GM18873 (cell line): ENCODE results near the gene DVL1.

Experiments used
- ATAC-seq: cut with Tn5 transposase; IDR thresholded peaks from one replicate; pipeline ENCODE4 v1.9.1; 2021; ENCODE audit warnings: mild to moderate bottlenecking, moderate library complexity, moderate number of reproducible peaks; ENCODE audit not compliant: unreplicated experiment, low FRiP score

DVL1 gene

DNA sequence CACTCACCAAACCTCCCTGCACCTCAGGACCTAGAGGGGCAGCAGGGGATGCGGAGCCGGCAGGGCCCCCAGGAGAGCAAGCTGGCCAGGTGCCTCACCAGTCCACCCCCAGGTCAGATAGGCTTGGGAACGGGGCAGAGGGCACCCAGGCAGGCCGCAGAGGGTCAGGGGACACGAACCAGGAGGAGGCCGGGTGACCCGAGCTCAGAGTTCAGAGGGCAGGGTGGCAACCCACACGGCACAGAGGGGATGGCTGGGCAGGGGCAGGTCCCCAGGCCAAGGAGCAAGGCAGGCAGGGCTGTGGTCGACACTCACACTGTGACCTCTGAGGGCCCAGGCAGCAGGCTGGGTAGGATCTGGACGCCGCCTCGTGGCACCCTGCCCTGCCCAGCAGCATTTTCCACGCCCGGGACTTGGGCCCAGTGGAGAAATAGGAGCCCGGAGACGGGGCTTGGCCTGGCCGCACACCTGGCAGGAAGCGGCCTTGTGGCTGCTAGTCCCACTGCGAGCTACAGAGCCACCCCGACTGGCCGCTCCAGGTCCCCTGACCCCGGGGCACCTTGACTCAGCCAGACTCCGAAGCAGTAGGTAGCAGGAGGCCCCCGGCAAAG lies 5.3 kb downstream of the DVL1 start:
- no peak for ATAC-seq

GRCh38 chr1:1342584-1343115 lies 6.6 kb downstream of the DVL1 start:
- no peak for ATAC-seq

- no peak for ATAC-seq
Measured at GRCh38 chr1:1342061-1342562, 7.1 kb downstream of the DVL1 start.

- no peak for ATAC-seq
Measured at GRCh38 chr1:1341549-1342021, 7.6 kb downstream of the DVL1 start.

GRCh38 chr1:1340791-1341548 lies 8.2 kb downstream of the DVL1 start:
- no peak for ATAC-seq

DNA sequence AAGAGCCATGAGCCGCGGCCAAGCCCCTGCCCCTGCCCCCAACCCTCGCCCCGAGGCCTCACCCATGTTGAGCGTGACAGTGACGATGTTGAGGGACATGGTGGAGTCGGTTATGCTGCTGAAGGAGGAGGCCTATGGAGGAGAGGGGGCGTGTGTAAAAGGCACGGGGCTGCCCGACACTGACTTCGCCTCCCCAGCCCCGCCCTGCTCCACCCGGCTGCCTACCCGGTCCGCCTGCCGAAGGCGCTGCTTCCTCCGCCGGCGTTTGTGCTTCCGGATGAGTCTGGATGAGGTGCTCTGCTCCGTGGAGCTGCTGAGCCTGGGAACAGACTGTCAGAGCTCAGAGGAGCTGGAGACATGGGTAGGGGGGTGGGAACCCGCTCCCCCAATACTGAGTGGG lies 9.0 kb downstream of the DVL1 start:
- ATAC-seq = no peak

GRCh38 chr1:1338278-1338677 lies 10.9 kb downstream of the DVL1 start:
- ATAC-seq = no peak

- no peak for ATAC-seq
Measured at GRCh38 chr1:1337793-1338147, 11.4 kb downstream of the DVL1 start.

DNA sequence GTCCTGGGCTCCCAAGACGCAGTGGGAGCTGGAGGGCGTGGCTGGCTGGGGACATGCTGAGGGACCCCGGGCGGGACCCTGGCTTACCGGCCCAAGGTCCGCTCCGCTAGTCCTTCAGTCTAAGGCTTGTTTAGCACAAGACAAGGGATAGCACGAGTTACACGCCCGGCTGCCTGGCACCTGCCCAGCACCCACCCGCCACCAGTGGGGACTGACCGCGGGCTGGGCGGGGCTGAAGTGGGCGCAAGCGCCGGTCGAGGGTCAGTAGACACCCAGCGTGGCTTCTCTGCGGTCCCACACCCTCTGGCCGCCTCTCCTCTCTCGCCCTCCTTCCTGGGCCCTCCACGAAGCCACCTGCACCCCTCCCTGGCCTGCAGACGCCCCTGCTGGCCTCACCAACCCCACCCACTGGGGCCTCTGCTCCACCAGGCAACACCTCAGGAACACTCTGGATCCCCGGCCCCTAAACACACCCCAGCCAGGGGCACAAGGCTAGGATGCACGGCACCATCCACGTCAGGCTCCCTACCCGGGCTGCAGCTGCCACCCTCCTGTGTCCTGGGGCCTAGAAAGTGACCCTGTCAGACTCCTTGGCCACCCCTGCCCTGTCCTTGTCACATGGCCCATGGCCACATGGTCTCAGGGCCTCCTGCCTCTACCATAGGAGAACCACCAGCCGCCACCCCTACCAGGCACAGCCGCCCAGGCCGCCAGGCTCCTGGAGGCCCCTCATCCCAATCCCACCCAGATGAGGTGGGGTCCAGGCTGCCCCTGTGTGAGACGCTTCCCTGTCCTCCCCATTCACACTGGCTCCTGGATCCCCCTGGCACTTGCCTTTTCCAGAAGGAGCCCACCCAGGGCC lies 12.1 kb downstream of the DVL1 start:
- ATAC-seq = no peak

GRCh38 chr1:1336446-1336845 lies 12.8 kb downstream of the DVL1 start:
- no peak for ATAC-seq

DNA sequence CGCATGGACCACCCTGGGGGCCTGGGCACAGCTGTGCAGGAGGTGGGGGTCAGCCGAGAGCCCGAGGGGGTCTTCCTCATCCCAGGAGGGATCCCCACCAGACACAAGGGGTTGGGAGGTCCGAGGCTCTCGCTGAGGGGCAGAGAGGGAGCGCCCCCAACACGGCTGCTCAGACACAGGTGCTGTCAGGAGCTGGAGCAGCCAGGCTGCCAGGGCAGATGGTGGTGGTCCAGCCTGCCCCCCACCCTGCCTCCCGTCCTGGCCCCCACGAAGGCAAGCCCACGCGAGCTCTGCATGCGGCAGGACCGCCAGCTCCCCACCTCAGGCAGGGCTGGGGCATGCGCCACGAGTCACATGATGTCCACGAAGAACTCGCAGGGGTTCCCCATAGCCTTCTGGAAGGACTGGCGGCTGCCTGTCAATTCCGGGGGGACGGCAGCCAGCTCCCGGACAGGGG lies 13.4 kb downstream of the DVL1 start:
- no peak for ATAC-seq

DNA sequence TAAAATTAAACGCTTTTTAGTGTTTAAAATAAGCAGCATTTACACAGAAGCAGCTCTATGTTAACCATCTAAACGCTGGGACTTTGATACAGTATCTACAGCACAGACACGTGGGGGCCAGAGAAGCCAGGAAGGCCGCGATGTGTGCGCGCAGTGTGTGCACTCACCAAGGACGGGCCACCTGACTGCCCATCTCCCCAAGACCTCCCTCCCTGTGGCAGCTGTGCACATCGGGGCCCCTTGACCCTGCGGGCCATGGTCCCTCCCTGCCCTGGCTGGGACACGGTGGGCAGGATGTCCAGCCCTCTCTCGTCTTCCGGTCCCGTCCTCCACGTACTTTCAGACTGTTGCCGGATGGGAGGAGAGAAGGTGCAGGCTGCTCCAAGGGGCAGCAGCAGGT lies 13.9 kb downstream of the DVL1 start:
- no peak for ATAC-seq

DNA sequence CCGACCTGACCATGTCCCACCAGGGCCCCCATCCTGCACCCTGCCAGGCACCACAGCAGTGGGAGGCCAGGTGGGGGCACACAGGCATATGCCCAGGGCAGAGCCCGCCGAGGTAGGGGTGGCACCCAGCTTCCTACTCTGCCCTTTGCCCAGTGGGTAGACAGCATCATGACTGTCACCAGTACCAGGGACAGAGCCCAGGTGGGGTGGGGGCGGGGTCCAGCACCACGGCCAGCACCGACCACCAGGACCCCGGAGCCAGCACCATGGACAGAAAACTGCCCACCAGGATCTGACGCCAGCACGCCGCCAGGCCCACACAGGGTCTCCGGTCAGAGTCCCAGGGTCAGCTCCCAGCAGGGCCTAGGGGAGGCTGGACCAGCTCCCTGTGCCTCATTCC lies 14.4 kb downstream of the DVL1 start:
- ATAC-seq = no peak

DNA sequence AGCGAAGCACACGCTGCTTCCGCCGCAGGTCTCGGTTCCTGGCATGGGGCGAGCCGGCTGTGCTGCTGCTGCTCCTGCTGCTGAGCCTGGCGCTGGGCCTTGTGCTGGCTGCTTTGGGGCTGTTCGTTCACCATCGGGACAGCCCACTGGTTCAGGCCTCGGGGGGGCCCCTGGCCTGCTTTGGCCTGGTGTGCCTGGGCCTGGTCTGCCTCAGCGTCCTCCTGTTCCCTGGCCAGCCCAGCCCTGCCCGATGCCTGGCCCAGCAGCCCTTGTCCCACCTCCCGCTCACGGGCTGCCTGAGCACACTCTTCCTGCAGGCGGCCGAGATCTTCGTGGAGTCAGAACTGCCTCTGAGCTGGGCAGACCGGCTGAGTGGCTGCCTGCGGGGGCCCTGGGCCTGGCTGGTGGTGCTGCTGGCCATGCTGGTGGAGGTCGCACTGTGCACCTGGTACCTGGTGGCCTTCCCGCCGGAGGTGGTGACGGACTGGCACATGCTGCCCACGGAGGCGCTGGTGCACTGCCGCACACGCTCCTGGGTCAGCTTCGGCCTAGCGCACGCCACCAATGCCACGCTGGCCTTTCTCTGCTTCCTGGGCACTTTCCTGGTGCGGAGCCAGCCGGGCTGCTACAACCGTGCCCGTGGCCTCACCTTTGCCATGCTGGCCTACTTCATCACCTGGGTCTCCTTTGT lies 15.5 kb downstream of the DVL1 start:
- ATAC-seq = no peak

GRCh38 chr1:1332774-1333480 lies 16.3 kb downstream of the DVL1 start:
- ATAC-seq = no peak

DNA sequence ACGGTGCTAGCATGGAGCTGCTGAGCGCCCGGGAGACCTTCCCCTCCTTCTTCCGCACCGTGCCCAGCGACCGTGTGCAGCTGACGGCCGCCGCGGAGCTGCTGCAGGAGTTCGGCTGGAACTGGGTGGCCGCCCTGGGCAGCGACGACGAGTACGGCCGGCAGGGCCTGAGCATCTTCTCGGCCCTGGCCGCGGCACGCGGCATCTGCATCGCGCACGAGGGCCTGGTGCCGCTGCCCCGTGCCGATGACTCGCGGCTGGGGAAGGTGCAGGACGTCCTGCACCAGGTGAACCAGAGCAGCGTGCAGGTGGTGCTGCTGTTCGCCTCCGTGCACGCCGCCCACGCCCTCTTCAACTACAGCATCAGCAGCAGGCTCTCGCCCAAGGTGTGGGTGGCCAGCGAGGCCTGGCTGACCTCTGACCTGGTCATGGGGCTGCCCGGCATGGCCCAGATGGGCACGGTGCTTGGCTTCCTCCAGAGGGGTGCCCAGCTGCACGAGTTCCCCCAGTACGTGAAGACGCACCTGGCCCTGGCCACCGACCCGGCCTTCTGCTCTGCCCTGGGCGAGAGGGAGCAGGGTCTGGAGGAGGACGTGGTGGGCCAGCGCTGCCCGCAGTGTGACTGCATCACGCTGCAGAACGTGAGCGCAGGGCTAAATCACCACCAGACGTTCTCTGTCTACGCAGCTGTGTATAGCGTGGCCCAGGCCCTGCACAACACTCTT lies 17.0 kb downstream of the DVL1 start:
- ATAC-seq = no peak

- ATAC-seq = no peak
Measured at GRCh38 chr1:1331068-1331965, 17.9 kb downstream of the DVL1 start, which contains the start of gene TAS1R3. Gene TAS1R3 (plus strand): TSS chr1:1331280. CDS start chr1:1331346, 66 bp downstream.
